SW480 (cell line): Measurements from ENCODE around the gene ACOX3.

ENCODE experiments used
- DNase-seq: peaks from one replicate; pipeline ENCODE4 v3.0.0-alpha.2; 2016; ENCODE audit warnings: low spot score

The ACOX3 gene

DNA sequence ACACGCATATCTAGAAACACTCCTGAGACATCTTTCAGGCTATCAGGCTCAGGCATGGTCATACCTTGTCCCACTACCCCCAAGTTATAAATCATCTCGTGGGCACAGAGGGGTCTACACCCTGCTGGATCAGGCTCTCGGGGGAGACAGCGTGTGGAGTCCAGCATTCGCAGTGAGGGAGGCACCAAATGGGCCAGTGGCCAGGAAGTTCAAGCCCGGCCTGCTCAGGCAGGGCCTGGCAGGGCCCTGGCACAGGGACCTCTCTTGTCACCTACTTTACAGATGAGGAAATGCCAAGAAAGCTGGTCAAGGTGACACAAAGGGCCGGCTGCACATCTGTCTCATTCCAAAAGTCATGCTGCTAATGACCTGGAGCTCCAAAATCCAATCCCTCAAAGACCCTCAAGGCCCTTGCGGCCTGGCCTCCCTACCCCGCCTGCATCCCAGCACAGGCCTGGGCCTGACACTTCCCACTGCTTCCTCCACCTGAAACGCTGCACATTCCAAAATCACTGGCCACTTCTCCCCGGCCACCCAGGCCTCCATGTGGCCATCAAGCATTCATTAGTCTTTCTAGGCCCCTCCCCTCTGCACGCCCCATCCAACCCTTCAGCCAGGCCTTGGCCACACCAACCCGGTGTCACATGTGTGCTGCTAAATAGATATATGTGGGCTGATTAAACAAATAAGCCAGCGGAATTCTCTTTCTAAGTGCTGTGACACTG is 35.6 kb downstream of the ACOX3 start:
- DNase-seq: no peak

DNA sequence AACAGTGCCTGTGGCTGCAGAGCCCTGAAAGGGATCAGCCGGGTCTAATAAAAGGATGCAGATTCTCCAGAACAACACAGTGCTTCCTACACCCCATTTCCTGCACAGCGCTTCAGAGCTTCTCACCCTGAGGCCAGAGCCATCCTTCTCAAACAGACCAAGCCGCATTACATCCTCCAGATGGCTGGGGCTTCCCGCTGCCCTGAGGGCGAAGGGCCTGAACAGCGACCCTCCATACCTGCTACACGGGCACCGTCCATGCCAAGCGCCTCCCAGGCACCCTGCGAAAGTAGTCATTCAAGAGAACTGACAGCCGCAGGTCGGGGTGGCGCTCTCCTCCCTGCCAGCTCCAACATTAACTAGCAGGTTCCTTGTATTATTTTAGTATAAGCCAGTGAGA is 36.5 kb downstream of the ACOX3 start:
- DNase-seq: no peak

DNA sequence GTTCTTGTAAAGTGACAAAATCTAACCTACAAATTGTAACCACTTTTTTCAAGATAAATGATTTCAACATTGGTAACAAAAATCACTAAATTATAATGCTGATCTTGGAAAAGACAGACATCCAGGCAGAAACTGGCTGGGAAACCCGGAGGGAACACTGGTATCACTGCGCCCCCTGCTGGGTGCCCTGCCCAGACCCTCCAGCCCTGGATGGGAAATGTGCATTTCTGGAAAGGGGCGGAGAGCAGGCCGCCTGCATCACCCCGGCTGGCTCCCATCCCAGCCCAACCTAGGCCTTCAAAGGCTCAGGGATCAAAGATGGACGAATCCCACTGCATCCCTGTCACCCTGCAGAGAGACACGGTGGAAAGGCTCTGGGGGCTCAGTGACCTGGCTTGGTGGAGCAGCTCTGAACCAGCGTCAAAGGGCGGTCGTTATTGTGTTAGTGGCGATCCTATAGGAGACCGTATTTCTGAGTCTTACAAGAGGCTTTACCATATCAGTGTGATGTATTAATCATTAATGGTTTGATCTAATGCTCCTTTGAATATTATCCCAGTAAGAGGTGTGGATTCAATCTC is 37.3 kb downstream of the ACOX3 start:
- peak; percentile 50 for DNase-seq

DNA sequence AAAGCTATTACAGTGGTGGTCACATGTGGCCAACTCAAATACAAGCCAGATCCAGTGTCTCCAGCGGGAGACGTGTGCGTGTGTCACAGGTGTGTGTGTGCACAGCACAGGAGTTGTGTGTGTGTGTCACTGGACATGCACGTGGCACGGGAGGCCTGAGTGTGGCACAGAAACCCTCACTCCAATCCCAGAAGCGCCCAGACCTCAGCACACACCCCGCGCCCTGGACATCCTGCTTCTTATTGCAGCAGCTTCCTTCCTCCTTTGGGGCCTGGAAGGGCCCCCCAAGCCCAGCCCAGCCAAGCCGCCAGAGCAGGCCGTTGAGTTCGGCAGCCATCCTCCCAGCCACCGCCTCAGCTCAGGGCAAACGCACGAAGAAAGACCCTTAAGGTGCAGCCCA is 37.9 kb downstream of the ACOX3 start:
- DNase-seq: no peak

DNA sequence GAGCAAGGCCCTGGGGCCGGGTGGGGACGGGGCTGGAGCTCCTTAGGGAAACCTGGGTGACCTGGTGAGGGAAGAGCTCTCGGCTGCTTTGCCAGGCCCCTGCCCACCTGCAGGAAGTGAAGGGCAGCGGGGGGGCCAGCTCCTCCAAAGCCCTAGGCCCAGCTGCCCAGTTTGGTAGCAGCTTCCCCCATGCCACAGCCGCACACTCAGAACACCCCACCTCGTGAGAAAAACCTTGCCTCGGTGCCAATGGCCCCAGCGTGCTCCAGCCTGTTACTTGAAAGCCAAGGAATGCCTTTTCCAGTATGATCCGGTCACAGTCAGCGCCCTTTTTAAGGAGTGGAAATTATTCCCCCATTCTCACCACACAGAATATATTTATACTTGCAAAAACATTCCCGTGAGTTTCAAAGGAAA is 38.3 kb downstream of the ACOX3 start:
- no peak for DNase-seq

DNA sequence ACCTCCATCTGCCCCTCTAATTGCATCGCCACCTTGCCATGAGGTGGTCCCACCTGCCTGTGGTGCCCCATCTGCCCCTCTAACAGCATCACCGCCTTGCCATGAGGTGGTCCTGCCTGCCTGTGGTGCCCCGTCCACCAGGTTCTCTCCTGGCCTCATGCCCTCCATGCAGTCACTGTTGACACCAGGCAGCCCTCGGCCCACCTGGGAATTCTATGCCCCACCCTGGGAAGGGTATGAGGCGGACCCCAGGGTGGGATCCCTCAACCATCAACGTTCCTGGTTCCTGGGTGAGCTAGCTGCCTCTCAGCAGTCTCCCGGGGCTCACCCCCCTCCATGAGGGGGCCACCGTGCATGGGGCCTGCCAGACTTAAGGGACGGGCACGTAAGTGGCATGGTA is 38.9 kb downstream of the ACOX3 start:
- no peak for DNase-seq

DNA sequence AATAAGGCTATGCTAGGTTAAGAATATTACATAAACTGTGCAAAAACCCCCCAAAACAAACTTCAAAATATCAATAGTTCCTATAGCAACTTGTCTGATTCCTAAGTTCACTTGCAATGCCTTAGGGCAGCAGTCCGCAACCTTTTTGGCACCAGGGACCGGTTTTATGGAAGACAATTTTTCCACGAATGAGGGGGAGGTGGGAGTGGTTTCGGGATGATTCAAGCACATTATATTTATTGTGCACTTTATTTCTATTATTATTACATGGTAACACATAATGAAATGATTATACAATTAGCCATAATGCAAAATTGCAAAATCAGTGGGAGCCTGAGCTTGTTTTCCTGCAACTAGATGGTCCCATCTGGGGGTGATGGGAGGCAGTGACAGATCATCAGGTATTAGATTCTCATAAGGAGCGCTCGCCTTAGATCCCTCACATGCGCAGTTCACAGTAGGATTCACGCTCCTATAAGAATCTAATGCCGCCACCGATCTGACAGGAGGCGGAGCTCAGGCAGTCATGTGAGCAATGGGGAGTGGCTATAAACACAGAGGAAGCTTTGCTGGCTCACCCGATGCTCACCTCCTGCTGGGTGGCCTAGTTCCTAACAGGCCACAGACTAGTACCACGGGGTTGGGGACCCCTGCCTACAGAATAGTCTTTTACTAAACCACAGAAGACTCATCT is 39.7 kb downstream of the ACOX3 start:
- no peak for DNase-seq

DNA sequence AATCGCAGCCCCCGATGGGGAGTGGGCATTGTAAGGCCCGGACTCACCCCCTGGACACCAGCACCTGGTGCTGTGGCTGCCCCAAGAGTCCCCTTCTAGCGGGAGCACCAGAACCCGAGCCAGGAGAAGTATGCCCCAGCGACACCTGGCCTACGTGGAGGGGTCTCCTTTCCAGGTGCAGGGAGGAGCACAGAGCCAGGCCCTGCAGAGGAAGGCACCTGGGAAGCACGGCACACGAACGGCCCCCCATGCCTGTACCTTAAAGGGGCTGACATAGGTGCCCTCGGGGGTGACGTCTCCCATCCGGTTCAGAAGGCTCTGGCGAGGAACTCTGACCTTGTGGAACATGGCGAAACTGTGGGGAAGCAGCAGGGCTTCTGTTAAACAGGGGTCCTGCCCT is 41.2 kb downstream of the ACOX3 start:
- no peak for DNase-seq

DNA sequence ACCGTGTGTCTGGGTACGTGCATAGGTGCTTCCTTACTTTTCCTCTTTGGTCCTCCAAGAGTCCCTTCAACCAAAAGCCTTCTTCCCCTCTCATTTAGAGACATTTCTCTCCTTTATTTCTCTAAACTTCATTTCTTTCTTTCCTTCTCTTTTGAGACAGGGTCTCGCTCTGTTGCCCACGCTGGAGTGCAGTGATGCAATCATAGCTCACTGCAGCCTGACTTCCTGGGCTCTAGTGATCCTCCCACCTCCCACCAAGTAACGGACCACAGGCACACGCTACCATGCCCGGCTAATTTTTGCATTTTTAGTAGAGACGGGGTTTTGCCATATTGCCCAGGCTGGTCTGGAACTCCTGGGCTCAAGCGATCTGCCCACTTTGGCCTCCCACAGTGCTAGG is 42.2 kb downstream of the ACOX3 start:
- no peak for DNase-seq

DNA sequence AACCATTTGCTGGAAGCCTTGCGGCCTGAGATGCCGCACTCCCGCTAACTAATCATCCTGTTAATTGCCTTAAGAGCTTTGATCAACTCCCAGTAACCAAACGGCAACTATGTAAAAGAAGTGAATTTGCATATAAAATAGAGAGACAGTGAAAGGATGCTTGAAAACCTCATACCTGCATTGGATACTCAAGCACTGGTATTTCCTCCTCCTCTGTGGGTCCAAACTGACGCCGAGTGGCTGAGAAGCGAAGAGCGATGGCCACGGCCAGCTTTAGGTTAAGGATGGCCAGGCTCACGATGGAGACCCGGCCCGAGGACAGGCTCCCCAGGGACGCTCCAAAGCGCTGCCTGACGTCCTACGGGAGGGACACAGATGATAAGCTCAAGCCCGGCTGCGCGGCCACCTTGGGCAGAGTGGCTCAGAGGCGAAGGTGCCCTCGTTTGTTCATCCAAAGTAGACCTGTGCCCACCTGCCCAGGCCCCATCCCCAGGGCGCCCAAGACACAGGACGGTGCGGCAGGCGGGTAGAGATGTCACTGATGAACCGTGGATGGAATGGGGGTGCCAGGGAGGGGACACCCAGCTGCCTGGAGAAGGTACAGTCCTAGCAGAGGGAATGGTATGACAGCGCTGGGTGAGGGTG is 43.6 kb downstream of the ACOX3 start:
- DNase-seq: no peak

DNA sequence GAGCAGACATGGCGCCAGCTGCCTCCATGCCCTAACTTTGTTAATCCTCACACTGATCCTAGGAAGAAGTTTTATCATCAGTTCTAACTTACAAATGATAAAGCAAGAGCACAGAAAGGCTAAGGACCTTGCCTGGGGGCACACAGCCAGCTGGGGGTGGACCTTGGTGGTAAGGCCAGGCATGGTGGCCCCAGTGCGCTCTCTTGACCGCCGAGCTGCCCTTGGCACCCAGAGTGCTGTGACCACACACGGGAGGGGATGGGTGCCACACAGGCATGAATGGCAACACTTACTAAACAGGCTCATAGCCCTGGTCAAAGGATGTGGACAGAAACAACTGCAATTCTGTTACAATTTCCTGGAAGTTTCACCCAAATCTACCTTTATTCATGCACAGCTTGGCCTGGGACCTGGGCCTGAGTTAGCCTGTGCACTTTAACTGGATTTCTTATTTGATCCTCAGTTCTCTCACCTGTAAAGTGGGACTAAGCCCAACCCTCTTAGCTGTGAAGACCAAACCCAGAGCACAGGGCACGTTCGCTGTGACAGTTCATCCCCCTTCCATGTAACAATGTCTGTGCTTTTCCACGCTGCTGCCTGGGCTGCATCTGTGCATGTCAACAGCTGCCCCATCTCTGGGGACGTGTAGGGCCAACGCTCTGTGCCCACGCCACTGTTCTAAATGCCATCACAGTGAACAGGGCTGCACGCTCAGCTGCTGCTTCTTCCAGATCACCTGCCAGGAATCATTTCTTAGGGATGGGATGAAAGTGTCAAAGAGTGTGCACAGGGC is 44.8 kb downstream of the ACOX3 start:
- DNase-seq: no peak

DNA sequence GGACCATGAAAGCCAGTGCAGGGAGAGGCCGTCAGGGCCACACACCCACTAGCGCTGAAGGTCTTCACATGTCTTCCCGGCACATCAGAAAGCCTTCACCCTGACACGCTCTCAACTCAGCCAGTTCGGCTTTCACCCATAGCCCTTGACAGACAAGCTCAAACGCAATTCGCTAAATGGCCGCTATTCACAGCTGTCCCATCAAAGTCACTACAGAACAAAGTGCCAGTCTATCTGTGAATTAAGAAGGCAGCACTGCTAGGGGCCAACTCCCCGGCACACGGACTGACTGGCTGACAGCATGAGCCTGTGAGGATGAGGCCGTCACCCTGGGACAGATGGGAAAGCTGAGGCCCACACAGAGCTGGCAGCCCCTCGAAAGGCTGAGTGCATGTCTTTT is 45.7 kb downstream of the ACOX3 start:
- no peak for DNase-seq

DNA sequence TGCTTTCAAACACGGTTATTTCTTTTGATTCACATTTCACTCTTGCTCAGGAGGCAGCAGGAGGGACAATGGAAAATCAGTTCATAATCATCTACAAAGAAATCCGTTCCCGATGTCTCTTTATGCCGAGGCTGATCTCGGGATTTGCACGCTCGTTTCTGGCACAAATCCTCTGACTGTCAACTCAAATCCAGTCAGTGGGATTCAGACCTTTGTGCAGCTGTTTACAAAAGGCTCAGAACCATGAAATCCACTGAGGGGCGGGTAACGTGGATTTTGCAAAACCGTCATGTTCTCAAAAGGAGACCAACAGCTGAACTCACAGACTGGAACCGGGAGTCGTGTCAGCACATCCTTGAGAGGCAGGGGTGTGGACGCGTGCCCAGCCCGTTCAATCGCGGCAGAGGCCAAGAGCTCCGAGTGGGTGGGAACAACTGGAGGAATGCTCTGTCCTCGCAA is 46.4 kb downstream of the ACOX3 start:
- no peak for DNase-seq

DNA sequence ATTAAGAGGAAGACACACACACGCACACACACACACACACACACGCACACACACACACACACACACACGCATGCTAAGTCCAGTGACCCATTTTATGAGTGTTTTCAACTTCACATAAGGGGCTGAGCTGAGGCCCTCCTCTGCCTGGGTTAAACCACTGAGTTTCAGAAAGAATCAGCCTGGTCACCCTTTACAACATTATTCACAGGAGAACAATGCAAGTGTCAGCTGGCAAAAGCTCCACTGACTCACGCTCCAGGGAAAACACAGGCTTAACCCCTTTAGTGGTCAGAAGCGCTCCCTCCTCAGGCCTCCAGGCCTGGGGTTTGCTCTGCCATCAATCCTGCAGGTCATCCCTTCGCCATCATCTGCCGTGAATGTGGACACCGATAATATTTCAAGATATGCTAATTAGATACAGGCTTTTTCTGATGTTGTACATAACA is 46.9 kb downstream of the ACOX3 start:
- DNase-seq: no peak

DNA sequence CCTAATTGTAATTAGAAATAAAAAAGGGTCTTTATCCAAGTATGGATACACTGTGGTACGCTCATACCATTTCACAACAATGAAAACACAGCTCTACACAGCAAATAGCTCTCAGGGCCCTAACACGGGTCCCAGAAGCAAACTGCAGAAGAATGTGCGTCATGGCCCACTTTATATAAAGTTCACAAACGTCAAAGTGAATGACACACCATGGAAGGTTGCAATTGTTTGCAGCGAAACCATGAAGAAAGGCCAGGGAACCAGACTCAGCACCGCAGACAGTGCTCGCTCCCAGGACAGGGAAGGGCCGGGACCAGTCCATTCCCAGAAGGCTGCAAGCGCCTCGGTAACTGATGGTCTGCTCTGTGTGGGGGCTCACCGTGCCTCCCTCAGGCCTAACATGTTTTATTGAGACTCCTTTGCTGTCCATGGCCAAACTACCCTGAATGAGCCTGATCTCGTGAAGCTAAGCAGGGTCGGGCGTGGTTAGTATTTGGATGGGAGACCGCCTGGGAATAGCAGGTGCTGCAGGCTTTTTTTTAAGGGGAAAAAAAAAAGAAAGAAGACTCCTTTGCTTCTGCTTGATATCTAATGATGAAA is 47.8 kb downstream of the ACOX3 start:
- no peak for DNase-seq

DNA sequence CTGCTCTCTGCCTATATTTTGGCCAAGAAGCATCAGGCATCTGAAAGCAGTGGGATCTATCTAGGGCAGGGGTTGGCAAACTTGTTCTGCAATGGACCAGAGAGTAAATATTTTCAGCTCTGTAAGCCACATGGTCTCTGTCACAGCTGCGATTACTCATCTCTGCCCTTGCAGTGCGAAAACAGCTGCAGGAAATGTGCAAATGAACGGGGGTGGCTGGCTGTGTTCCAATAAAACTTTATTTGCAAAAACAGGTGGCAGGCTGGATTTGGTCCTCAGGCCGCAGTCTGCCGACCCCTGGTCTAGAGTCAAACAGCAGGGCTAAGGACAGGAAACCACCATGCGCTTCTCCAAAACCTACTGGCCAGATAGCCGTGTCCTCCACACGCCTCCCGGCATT is 48.6 kb downstream of the ACOX3 start:
- no peak for DNase-seq

DNA sequence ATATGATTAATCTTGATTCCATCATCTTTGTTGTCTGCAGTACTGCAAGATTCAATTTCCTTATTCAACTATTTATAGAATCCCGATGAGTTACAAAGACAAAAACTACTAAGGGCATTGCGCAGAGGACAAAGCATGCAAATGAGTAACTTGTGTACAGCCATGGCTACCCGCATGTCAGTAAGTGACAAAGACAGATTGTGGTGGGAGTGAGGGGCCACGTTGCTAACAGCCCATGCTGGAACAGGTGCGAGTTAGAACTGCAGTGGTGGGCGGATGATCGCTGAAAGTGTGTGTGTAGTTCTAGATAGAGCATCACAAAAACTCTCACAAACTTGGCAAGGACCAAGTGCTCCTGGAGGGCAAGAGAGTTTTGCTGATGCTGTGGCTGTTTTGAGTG is 49.5 kb downstream of the ACOX3 start:
- no peak for DNase-seq

DNA sequence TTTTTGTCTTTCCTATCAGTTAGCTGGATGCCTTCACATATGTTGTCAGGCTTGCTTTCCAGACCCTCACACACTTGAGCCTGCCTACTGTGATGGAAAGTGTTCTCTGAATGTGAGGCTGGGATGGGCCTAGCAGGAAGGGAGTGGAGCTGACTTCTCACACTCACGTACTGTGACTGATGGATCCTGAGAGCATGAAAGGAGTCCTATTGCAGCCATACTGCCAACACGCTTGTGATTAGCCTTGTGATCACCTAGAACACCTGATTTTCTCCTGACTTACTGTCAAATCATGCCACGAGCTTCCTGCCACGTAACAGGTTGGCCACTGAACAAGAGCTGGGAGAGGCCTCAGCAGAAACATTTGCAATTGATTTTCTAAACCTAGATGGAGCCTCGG is 49.9 kb downstream of the ACOX3 start:
- DNase-seq: no peak

DNA sequence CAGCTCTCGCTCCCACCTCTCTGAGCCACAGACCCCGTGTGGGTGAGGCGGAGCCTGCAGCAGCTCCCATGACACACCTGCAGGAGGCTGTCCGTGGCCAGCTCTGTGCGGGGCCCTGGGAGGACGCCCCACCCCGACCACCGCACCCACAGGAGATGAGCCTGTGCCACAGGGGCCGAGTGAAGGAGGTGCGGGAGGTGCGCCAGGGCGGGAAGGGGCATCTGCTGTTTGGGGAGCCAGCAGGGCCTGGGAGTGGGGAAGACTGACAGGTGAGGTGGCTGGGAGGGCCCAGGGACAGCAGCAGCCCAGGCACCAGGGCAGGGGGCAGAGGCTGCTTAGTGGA is 52.0 kb downstream of the ACOX3 start:
- no peak for DNase-seq

DNA sequence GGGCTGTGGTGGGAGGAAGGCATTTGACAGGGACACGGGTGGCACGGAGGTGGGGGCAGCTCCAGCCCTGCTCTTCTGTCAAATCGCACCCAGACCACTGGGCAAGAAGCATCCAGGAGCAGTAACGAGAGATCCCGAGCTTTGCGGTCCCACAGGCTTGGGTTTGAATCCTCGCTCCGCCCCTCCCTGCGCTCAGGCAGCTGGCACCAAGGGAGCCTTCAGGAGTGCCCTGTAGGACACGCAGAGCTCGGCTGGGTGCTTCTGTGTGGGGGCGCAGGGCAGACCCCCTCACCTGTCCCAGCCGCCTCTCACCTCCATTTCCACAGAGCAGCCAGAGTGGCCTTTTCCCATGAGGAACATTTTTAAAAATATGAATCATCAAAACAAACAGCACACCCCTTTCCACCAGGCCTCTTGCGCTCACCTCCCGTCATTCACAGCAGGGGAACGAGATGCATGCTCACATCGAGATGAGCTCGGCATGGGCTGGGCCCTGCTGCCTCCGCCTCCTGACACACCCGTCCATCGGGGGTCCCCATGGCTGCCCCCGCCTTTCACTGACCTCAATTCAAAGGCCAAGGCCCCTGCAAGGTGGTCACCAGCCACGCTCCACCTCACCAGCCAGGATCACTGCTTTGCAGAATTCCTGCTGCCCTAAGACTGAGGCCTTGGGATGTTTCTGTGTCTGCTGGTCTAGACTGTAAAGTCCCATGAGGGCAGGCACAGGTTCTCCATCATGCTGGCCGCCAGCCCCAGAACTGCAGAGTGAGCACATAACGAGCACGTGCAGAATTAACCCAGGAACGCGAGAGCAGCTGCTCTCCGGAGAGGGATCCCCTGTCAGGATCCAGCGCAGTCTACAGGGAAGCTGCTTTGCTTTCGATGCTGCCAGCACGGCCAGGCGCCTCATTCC is 52.7 kb downstream of the ACOX3 start:
- no peak for DNase-seq

DNA sequence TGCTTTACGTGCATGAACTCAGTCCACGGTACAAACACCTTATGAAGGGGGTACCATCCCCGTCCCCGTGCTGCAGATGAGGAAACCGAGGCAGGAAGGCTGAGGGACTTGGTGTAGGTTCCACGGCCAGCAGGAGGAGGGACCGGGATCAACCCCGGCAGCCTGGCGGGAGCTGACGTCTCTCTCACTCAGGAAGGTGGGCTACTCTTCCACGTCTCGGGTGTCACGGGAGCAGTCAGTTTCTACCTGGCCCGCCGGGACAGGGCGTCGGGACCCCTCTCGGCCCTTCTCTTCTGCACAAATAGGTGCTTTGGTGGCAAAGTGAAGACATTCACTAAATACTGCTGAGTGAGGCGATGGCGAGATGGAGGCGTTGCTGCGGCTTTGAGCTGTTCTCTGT is 53.3 kb downstream of the ACOX3 start:
- DNase-seq: no peak
